Tibial nerve (tissue), 3 donors: ENCODE data around the gene ZNF80.

Source experiments
- CTCF ChIP-seq, 5 experiments: fragments of 200-600 bp in 3 of 5; fragments of 450-650 bp in 2 of 5; sonication (generic) in 3 of 5; IDR thresholded peaks; one replicate each; pipeline ENCODE4 v1.5.1; 2016 to 2019; ENCODE audit warnings: antibody characterized with exemption in 5 of 5, mild to moderate bottlenecking in 3 of 5, moderate library complexity in 2 of 5
- POLR2A ChIP-seq, 2 donors: fragments of 450-650 bp; IDR thresholded peaks; one replicate each; pipeline ENCODE4 v1.6.1; 2017; ENCODE audit warnings: antibody characterized with exemption in 2 of 2, mild to moderate bottlenecking in 2 of 2, moderate library complexity in 2 of 2

- TF ChIP-seq CTCF (IDR thresholded peaks at IDR 0.05) (no peak), POLR2A (IDR thresholded peaks at IDR 0.05) (no peak)
Observed at GRCh38 chr3:114194750-114195149, 42.6 kb downstream of the ZNF80 start.
